HFFc6 (cell line): ENCODE data around the gene OOSP4B. TPM values are rescaled to one million over a fixed set of nuclear protein-coding genes. Genes with fewer than 3 reads are reported as not detected.

Experiments used
- DNase-seq: peaks from one replicate; pipeline ENCODE4 v3.0.0-alpha.2; 2018
- H3K27ac Mint-ChIP-seq: 2 replicates; pipeline ENCODE4 v1.8.0; 2020; ENCODE audit warnings: mild to moderate bottlenecking, mixed read lengths
- H3K27me3 Mint-ChIP-seq: 2 replicates; pipeline ENCODE4 v1.8.0; 2021; ENCODE audit warnings: mild to moderate bottlenecking, moderate library complexity, mixed read lengths; ENCODE audit not compliant: insufficient read depth
- H3K36me3 Mint-ChIP-seq: 2 replicates; pipeline ENCODE4 v1.8.0; 2021; ENCODE audit warnings: low read depth, mixed read lengths
- H3K4me1 Mint-ChIP-seq: 2 replicates; pipeline ENCODE4 v1.8.0; 2020; ENCODE audit warnings: low read depth, mixed read lengths
- H3K4me3 Mint-ChIP-seq: 2 replicates; pipeline ENCODE4 v1.8.0; 2020; ENCODE audit warnings: mild to moderate bottlenecking, moderate library complexity, mixed read lengths
- H3K9me3 Mint-ChIP-seq: 2 replicates; pipeline ENCODE4 v1.8.0; 2020; ENCODE audit warnings: mild to moderate bottlenecking, mixed read lengths
- total RNA-seq, 6 experiments: library from RNA; stranded (reverse); fragmentation: NEBNext Ultra II Directional; extraction: Animal tissue kit (Norgen Biotek cat#: 25700); gene quantifications; 2 replicates in 1 of 6; 3 replicates in 5 of 6; pipeline ENCODE4 v1.2.3, GENCODE V29; 2021
- TF ChIP-seq, protein P1 (sequence below): fragments of 200-600 bp; sonication (generic); IDR thresholded peaks from 2 replicates; pipeline ENCODE4 v1.5.0; 2021; ENCODE audit warnings: antibody characterized with exemption, mild to moderate bottlenecking

The OOSP4B gene
- total RNA-seq, 6 experiments from 2014 or later: not detected

DNA sequence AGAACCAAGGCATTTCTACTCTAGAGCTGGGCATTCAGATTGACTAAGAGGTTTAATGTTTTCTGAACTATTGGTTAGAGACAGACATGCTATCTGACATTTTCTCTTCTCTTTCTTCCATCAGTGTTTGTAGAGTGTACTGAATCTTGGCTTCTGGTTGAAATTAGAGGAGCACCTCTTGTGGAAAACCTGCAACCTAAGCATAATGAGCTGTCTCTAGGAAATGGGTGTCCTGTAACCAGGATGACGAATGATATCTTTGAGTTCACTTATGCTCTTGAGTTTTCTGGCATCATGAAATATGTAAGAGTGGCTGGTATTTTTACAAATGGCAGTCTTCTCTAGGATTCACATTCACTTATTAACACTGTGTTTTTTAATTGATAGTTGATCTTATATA is 33.8 kb upstream of the OOSP4B start:
- Mint-ChIP-seq H3K27ac (no peak overlapping the region), H3K4me3 (no peak overlapping the region), H3K27me3 (no peaks in the 10 kb centered on the region; the same call in 1 of the 2 replicates), H3K36me3 (no peaks in the 10 kb centered on the region), H3K9me3 (peaks cover 16% of the 10 kb centered on the region), H3K4me1 (no peaks in the 10 kb centered on the region)
- TF ChIP-seq, protein P1, sequence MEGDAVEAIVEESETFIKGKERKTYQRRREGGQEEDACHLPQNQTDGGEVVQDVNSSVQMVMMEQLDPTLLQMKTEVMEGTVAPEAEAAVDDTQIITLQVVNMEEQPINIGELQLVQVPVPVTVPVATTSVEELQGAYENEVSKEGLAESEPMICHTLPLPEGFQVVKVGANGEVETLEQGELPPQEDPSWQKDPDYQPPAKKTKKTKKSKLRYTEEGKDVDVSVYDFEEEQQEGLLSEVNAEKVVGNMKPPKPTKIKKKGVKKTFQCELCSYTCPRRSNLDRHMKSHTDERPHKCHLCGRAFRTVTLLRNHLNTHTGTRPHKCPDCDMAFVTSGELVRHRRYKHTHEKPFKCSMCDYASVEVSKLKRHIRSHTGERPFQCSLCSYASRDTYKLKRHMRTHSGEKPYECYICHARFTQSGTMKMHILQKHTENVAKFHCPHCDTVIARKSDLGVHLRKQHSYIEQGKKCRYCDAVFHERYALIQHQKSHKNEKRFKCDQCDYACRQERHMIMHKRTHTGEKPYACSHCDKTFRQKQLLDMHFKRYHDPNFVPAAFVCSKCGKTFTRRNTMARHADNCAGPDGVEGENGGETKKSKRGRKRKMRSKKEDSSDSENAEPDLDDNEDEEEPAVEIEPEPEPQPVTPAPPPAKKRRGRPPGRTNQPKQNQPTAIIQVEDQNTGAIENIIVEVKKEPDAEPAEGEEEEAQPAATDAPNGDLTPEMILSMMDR: no peak
- DNase-seq: no peak

GRCh38 chr11:59984368-59984767 is 32.6 kb upstream of the OOSP4B start:
- Mint-ChIP-seq H3K27ac (no peak overlapping the region), H3K4me1 (no peaks in the 10 kb centered on the region), H3K27me3 (no peaks in the 10 kb centered on the region; the same call in 1 of the 2 replicates), H3K36me3 (no peaks in the 10 kb centered on the region), H3K4me3 (no peak overlapping the region), H3K9me3 (peaks cover 17% of the 10 kb centered on the region)
- TF ChIP-seq, protein P1: no peak
- DNase-seq: no peak

DNA sequence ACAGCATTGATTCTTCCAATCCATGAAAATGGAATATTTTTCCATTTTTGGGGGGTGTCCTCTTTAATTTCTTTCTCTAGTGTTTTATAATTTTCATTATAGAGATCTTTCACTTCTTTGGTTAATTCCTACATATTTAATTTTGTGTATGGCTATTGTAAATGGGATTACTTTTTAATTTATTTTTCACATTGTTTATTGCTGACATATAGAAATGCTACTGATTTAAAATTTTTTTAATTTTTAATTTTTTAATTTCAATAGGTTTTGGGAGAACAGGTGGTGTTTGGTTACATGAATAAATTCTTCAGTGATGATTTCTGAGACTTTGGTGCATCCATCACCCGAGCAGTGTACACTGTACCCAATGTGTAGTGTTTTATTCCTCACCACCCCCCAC is 26.6 kb upstream of the OOSP4B start:
- H3K9me3 Mint-ChIP-seq: peaks cover 24% of the 10 kb centered on the region
- H3K4me1 Mint-ChIP-seq: no peaks in the 10 kb centered on the region
- no peaks in the 10 kb centered on the region for H3K36me3 Mint-ChIP-seq
- TF ChIP-seq, protein P1: no peak
- no peak overlapping the region for H3K27ac Mint-ChIP-seq
- no peak overlapping the region for H3K4me3 Mint-ChIP-seq
- DNase-seq: no peak
- no peaks in the 10 kb centered on the region for H3K27me3 Mint-ChIP-seq

DNA sequence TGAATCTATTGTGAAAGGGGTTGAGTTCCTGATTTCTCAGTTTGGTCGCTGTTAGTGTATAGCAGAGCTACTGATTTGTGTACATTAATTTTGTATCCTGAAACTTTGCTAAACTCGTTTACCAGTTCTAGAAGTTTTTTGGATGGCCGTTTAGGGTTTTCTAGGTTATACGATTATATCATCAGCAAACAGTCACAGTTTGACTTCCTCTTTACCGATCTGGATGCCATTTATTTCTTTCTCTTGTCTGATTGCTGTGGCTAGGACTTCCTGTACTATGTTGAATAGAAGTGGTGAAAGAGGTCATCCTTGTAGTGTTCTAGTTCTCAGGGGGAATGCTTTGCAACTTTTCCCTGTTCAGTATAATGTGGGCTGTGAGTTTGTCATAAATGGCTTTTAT is 24.6 kb upstream of the OOSP4B start:
- TF ChIP-seq, protein P1: no peak
- no peaks in the 10 kb centered on the region for H3K36me3 Mint-ChIP-seq
- H3K9me3 Mint-ChIP-seq: peaks cover 24% of the 10 kb centered on the region
- DNase-seq: no peak
- no peak overlapping the region for H3K27ac Mint-ChIP-seq
- no peaks in the 10 kb centered on the region for H3K27me3 Mint-ChIP-seq
- H3K4me1 Mint-ChIP-seq: no peaks in the 10 kb centered on the region
- H3K4me3 Mint-ChIP-seq: no peak overlapping the region

DNA sequence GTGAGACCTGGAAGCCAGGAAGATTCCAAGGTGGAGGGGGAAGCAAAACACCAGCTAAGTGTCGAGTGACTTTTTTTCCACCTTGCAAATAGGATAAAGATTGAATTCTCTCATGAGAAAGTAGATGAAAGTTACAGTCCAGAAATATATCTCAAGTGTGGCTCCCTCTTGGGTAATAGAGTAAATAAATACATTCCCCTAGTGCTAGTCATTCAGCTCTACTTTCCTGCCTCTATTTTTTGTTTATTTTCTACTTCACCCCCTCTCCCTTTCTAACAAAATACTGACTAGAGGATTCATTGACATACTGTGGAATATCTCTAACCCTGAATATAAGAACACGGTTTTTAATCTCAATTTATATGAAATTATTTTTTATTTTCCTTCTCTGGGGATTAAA is 19.2 kb upstream of the OOSP4B start:
- Mint-ChIP-seq H3K9me3 (peaks cover 20% of the 10 kb centered on the region), H3K27ac (no peak overlapping the region), H3K4me1 (no peaks in the 10 kb centered on the region), H3K27me3 (no peaks in the 10 kb centered on the region), H3K36me3 (no peaks in the 10 kb centered on the region), H3K4me3 (no peak overlapping the region)
- no peak for DNase-seq
- TF ChIP-seq, protein P1: no peak

GRCh38 chr11:59999691-60000090 is 17.3 kb upstream of the OOSP4B start:
- H3K27me3 Mint-ChIP-seq: peaks cover 2% of the 10 kb centered on the region; the same call in 1 of the 2 replicates
- TF ChIP-seq, protein P1: no peak
- H3K4me3 Mint-ChIP-seq: no peak overlapping the region
- H3K4me1 Mint-ChIP-seq: no peaks in the 10 kb centered on the region
- H3K36me3 Mint-ChIP-seq: no peaks in the 10 kb centered on the region
- no peak overlapping the region for H3K27ac Mint-ChIP-seq
- H3K9me3 Mint-ChIP-seq: peaks cover 15% of the 10 kb centered on the region
- no peak for DNase-seq
